Erythroblast (primary cell): ENCODE data around the gene GHR.
"Not testable (repeated sequence)": the region's sequence is repeated elsewhere in the genome, so short reads cannot be mapped to it uniquely, and the experiment has no call there.

Source experiments
- DNase-seq, 2 experiments: peaks; one replicate each; lab custom pipeline; 2025; lab: John Stamatoyannopoulos, UW
- GATA1 ChIP-seq: IDR thresholded peaks from 2 replicates; pipeline ENCODE4 v1.6.1; 2011; ENCODE audit warnings: low read depth, mild to moderate bottlenecking, control low read depth, low read length, moderate library complexity
- POLR2A ChIP-seq: IDR thresholded peaks from 2 replicates; pipeline ENCODE4 v1.6.1; 2011; ENCODE audit warnings: mild to moderate bottlenecking, low read length

The GHR gene

DNA sequence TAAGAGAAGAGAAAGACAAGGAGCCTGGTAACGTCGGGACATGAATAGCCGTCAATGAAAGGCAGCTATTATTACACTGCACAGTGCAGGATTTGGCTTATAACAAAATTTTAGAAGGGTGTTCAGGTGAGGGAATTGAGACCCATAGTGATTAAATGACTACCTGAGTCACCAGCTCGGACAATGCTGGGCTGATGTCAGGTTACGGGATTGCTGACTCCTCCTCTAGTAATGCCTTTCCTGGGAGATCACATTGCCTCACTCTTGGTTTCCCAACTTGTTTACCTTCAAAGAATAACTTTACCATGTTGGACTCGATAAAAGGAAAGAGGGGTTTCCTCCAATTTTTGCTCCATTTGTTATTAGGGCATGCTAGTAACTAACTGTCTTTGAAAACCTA lies 132.6 kb downstream of the GHR start:
- no peak for DNase-seq
- TF ChIP-seq GATA1 (no peak), POLR2A (no peak)

DNA sequence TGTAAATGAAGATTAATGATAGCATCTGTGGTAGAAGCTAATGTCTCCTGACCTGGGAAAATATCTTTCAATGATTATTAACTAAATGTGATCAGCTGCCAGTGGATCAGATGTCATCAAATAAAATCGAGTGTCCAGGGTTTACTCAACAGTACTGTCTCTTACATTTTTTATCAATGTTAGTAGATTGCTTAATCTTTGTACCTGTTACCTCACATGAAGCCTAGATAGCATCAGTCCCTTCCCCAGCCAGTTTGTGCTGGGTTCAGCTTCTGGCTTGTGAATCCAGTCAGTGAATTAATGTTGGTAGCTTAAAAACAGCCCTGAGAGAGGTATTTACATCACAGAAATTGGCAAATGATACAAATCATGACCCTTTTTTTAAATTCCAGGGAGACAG lies 134.4 kb downstream of the GHR start:
- TF ChIP-seq GATA1 (no peak), POLR2A (no peak)
- no peak for DNase-seq

DNA sequence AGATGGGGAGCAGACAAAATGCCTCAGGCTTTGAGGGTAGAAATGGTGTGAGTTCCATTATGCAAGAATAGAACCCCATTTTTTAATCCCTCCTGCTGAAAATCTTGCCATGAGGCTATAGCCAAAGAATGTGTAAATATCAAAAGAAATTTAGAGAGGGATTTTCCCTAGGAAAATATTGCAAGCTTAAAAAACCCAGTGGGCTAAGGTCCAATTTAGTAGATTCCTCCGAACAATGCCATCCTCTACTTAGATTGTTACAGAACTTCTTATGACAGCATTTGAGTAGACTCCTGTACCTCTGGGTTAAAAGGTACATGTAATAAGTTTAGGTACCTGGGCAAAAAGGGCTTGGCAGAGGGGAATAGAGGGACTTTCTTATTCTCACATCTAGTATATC lies 138.4 kb downstream of the GHR start:
- no peak for DNase-seq
- TF ChIP-seq GATA1, result no peak

DNA sequence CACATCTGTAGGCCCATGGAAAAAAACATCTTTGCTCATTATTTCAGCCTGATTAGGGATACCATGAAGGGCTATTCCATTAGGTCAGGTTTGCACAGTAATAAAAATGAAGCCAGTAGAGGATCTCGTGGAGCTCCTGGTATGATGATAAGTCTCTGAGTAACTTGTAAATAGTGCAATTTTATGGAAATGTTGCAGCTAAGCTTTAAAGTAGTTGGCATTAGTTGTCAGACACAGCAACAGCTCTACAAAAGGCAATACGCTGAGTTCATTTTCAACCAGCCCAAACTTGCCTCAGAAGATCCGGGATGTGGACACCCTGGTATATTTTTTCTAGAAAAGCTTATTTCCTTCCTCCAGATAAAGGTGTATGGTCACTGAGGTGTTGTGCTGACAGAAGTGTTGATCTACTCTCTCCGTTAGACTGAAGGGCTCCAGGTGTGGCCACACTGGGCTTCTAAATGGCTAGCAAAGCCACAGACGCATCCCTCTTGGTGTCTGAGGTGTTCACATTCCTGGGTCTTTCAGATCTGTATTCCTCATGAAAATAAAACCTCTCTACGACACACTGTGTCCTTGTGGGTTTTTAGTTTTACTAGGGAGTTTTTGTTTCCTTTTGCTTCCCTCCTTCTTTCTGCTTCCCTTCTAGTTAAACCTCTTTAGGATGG lies 141.6 kb downstream of the GHR start:
- TF ChIP-seq GATA1 (no peak), POLR2A (no peak)
- DNase-seq, result no peak

DNA sequence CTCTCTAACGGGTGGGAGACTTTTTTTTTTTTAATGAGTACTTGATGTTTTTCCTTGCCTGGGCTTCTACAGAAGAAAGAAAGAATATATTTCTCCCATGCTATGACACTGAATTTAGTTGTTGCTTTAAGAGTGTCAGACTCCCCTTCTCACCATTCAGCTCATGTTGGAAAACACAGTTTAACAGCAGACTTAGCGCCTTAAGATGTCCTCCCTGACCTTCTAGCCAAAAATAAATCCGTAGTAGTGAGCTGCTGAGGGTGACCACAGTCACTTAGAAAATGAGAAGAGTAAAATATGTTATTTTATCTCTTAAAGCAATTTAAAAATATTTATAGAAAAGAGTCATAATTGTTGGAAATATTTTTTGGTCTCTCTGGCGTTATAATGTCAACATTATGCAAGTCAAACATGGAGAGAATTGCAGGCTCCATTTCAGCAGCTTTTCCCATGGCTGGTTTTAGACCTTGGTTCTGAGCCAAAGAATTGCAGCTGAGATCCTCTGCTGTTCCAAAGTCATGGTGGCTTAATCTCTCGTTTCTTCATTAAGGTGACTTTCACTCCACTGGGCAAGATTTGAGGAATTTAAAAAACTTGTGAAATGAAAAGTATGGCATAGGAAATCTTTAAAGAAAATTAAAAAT lies 143.5 kb downstream of the GHR start:
- no peak for TF ChIP-seq POLR2A
- no peak for TF ChIP-seq GATA1
- DNase-seq, result no peak

DNA sequence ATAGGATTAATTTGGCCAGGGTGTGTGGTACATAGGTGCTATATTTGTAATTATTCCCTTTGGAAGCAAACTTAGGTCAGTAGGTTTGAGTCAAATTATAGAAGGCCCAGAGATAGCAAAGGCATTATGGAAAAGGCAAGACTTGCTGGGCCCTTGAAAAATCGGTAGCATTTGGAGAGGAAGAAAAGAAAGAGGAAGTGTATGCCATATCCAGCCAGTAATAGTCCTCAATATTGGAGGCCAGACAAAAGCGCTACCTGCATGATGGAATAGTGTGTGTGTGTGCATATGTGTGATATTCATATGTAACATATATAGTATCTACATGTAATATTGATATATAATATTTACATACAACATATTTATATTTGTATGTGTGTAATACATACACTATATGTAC lies 146.1 kb downstream of the GHR start:
- no peak for DNase-seq

DNA sequence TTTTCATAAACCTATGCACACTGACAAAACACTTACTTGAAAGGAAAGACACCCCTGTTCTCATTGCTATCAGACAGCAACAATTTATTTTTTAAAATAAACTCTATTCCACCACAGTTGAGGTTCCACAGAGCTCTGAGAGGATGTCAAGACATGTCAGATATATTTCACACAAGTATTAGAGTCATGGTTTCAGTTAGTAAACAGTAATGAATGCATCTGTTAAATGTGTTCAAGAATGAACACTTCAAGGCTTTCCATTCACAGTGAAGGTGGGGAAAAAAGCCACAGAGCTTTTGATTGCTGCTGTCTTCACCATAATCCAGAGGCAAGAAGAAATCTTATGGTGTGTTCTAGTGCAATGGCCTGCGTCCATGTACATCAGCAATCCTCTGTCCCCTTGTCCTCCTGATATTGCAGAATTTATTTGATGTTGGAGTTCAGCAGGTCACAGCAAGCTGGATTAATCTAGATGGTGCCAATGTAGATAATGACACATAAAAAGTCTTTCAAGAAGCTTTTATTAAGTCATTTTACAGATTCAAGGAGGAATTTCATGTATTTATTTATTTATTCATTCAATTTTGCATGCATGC lies 146.8 kb downstream of the GHR start:
- TF ChIP-seq GATA1 (no peak), POLR2A (no peak)
- DNase-seq, result no peak

More for the DNA sequence above, 146.1 kb downstream of the GHR start:
- TF ChIP-seq GATA1, result no peak
- no peak for TF ChIP-seq POLR2A

DNA sequence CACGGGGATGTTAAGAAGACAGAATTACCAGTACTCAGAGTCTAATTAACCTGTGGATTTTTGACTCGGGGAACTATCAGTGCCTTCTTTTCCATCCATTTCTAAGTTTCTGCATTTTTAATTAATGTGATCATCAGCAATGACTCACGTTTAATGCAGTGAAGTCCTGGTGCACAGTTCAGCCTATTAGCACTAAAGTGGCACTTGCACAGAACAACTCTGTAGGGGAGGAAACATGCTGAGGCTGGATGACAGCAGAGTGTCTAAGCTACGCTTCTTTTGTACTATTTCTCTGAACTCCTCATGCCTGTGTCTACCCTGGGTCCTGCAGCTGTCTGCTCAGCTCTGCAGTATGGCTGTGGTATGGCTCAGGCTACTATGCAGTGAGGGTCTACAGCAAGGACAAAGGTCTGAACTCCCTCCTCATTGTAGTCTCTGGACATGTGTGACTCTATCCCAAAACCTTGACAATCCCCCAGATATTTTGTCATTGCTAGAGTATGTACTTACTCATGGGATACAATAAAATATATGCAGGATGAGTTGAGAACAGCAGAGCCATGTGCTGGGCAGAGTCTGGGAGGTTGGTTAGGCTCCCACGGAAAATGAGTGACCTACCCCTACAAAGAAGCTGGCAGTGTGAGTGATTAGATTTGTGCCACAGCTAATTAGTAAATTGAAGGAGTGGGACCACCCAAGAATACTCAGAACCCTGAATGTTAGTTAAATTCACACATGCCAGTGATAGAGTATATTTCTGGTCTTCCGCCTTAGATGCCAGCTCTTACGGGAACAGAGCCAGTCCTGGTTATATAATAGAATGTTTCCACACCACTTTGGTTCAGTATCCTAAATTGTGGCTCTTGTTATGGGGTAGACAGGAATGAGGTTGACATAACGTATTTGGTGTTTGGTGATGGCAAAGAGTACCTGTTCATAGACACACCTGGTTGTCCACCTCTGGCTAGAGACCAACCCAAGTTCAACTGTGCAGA lies 148.0 kb downstream of the GHR start:
- no peak for TF ChIP-seq GATA1
- TF ChIP-seq POLR2A, result no peak
- no peak for DNase-seq

DNA sequence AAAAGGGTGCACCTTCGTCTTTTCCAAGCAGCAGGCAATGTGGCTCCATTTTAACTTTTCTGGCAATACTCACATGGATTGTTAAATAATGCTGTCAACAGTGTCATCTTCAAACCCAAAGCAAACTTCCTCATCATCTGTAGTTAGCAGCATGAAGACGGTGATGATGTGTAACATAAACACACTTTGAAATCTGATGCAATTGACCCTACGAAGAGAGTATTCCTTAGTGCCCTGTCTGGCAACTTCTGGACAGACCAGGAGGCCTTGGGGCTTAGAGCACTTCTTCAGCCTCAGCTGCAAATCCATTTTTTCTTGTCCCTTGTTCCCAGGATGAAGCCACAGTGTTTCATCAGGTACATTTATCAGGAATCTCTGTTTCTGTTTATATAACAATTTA lies 149.1 kb downstream of the GHR start:
- TF ChIP-seq GATA1, result no peak
- no peak for TF ChIP-seq POLR2A
- no peak for DNase-seq

DNA sequence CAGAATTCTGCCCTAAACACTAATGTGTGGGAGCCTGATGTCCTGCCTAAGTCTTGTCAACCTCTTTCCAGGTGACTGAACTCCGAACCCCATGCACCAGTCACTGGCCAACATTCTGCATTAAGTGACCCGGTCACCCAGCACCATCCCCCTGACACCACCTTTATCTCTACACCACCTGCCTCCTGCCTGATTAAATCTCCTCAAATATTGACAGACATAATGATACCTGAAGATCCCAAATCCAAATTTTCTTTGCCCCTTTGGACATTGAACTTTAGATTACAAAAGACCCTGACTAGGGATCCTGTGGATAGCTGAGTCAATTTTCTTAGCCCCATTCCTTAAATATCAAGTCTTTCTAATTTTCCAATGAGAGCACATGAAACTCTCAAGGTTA lies 150.1 kb downstream of the GHR start:
- TF ChIP-seq GATA1 (no peak), POLR2A (no peak)
- no peak for DNase-seq

DNA sequence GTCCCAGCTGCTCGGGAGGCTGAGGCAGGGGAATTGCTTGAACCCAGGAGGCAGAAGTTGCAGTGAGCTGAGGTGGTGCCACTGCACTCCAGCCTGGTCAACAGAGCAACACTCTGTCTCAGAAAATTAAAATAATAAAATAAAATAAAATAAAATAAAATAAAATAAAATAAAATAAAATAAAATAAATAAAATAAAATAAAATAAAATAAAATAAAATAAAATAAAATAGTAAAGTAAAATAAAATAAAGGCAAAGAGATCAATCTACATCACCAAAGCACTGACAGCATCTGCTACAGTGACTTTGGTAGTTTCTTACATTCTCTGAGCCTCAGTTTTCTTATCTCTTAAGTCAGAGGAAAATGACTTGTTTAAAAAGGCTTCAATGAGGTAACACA lies 152.7 kb downstream of the GHR start:
- DNase-seq, result not testable (repeated sequence)

DNA sequence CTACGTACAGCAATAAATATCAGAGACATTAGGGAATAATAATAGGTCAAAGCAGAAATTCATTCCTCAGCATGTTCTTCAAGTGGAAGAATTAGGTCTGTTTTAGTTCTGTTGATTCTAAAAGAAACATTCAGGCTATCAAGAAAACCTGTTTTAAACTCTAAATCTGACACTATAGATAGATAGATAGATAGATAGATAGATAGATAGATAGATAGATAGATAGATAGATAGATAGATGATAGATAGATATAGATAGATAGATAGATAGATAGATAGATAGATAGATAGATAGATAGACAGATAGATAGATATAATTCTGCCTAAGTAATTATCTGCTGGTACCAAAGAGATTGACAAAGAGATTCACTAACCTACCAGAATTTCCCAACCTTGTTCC lies 155.7 kb downstream of the GHR start:
- DNase-seq, result not testable (repeated sequence)

DNA sequence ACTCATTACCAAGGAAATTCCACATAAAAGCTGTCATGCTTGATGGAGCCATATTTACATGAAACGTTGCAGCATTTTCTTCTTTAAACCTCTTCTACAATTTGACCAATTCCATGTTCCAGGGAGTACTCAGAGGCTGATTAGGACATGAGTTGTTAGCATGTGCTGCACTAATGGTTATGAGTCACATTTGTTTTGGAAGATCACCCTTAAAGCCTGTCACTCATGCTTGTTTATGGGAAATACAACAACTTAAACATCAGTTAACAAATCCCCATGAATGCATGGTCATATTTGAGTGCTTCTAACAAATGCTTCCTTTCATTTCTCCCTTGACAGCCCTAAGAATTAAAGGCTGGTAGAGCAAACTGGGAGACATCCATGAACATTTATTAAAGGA lies 156.1 kb downstream of the GHR start:
- TF ChIP-seq POLR2A, result no peak
- TF ChIP-seq GATA1, result no peak
- DNase-seq, result no peak

DNA sequence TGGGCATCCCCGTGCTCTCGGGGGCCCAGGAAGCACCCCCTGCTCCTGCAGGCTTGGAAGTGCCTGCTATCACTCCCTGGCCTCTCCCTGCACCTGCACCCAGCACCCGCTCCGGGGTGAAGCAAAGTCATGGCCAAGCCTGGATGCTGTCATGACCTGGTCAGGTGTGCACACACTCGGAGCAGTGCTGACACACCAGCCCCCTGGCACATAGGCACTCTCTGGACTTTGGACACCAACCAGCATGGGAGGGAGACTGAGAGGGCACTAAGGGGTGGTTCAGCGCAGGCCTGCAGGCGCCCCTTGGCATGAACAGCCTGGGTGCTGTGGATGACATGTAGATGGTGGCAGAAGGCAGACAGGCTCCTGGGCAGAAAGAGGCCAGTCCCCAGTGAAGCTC lies 158.6 kb downstream of the GHR start:
- TF ChIP-seq POLR2A (no peak), GATA1 (no peak)
- no peak for DNase-seq
